Common myeloid progenitor, CD34-positive (primary cell): ENCODE measurements around the gene NANOS1. TPM values are rescaled to one million over a fixed set of nuclear protein-coding genes. Genes with fewer than 3 reads are reported as not detected.

Experiments
- CTCF ChIA-PET: fragments of 350-600 bp; sonication (Branson Sonifier 250); formaldehyde crosslinking; loops from one replicate; lab custom pipeline; 2021; ENCODE audit warnings: antibody characterized with exemption; lab: Charles Lee
- POLR2A ChIA-PET: fragments of 350-600 bp; sonication (Branson Sonifier 250); formaldehyde crosslinking; loops from one replicate; lab custom pipeline; 2021; ENCODE audit warnings: antibody characterized with exemption; lab: Charles Lee
- DNase-seq, 3 donors: peaks; one replicate each; pipeline versions ENCODE4 v3.0.0 to v3.0.0-alpha.2; 2013
- H3K27ac ChIP-seq, 2 experiments: 1 replicate in 1 of 2; 2 replicates in 1 of 2; pipeline ENCODE4 v1.7.0; 2013; ENCODE audit warnings: inconsistent platforms in 2 of 2, low read length in 2 of 2, mild to moderate bottlenecking in 2 of 2, low read depth in 1 of 2, moderate library complexity in 1 of 2; ENCODE audit not compliant: severe bottlenecking in 2 of 2, insufficient read depth in 1 of 2, poor library complexity in 1 of 2
- H3K27me3 ChIP-seq, 5 experiments: replicated peaks in 2 of 5; 1 replicate in 3 of 5; 2 replicates in 2 of 5; pipeline versions ENCODE4 v1.6.1 to v1.7.0; 2013; ENCODE audit warnings: low read length in 4 of 5, mild to moderate bottlenecking in 2 of 5, moderate library complexity in 2 of 5, inconsistent platforms in 1 of 5; ENCODE audit not compliant: insufficient read depth in 5 of 5, control insufficient read depth in 4 of 5
- H3K36me3 ChIP-seq, 4 experiments: 1 replicate in 2 of 4; 2 replicates in 2 of 4; pipeline versions ENCODE4 v1.6.1 to v1.7.0; 2013; ENCODE audit warnings: low read length in 3 of 4, control low read depth in 1 of 4, mild to moderate bottlenecking in 1 of 4; ENCODE audit not compliant: control insufficient read depth in 4 of 4, insufficient read depth in 4 of 4
- H3K4me1 ChIP-seq, 4 experiments: 1 replicate in 3 of 4; 2 replicates in 1 of 4; pipeline versions ENCODE4 v1.6.1 to v1.7.1; 2013; ENCODE audit warnings: low read length in 3 of 4, mild to moderate bottlenecking in 3 of 4, control low read depth in 1 of 4, inconsistent platforms in 1 of 4, moderate library complexity in 1 of 4; ENCODE audit not compliant: control insufficient read depth in 4 of 4, insufficient read depth in 4 of 4; ENCODE audit errors: control extremely low read depth in 1 of 4
- H3K4me3 ChIP-seq, 7 experiments: 1 replicate in 4 of 7; 2 replicates in 3 of 7; pipeline versions ENCODE4 v1.5.1 to v1.7.0; 2013; ENCODE audit warnings: mild to moderate bottlenecking in 7 of 7, low read length in 6 of 7, moderate library complexity in 6 of 7, inconsistent platforms in 2 of 7, low read depth in 2 of 7, control low read depth in 1 of 7; ENCODE audit not compliant: insufficient read depth in 4 of 7, control insufficient read depth in 1 of 7; ENCODE audit errors: extremely low read depth in 1 of 7
- H3K9me3 ChIP-seq, 5 experiments: 1 replicate in 4 of 5; 2 replicates in 1 of 5; pipeline versions ENCODE4 v1.6.1 to v1.7.1; 2013; ENCODE audit warnings: low read length in 4 of 5, mild to moderate bottlenecking in 2 of 5, inconsistent platforms in 1 of 5, low read depth in 1 of 5, moderate library complexity in 1 of 5; ENCODE audit not compliant: control insufficient read depth in 4 of 5, insufficient read depth in 2 of 5; ENCODE audit errors: control extremely low read depth in 1 of 5
- WGBS: methylation state at CpG from one replicate; pipeline ENCODE4 v1.1.5; 2013; ENCODE audit not compliant: insufficient coverage; 5-methylcytosine and 5-hydroxymethylcytosine counted together
- polyA plus RNA-seq: library from polyadenylated mRNA; unstranded; fragments of 120-200 nt; gene quantifications from one replicate; pipeline ENCODE4 v1.2.1, GENCODE V29; 2013

The NANOS1 gene, protein sequence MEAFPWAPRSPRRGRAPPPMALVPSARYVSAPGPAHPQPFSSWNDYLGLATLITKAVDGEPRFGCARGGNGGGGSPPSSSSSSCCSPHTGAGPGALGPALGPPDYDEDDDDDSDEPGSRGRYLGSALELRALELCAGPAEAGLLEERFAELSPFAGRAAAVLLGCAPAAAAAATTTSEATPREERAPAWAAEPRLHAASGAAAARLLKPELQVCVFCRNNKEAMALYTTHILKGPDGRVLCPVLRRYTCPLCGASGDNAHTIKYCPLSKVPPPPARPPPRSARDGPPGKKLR
- polyA plus RNA-seq: 0.20 TPM

- no peaks in the 10 kb centered on the region for H3K9me3 ChIP-seq
- ChIA-PET POLR2A (no interaction called here), CTCF (no interaction called here)
- under 1% methylated on average over 90 of the region's 136 CpGs for WGBS
- peak within 1 kb of the TSS; percentile 37 to 73 (median 57) for H3K4me3 ChIP-seq
- H3K27ac ChIP-seq: no peak within 1 kb of the TSS
- H3K27me3 ChIP-seq: peaks cover 0 to 6% (median 3%) of the 10 kb centered on the region in 5 experiments
- peaks cover 8 to 22% (median 19%) of the 10 kb centered on the region in 4 experiments for H3K4me1 ChIP-seq
- DNase-seq: peak; percentile 4 to 36 (median 22)
- H3K36me3 ChIP-seq: peaks cover 11 to 29% (median 21%) of the 10 kb centered on the region in 4 experiments
Measured at GRCh38 chr10:119029613-119030420, at the start of gene NANOS1. Gene NANOS1, plus strand, starts transcription at chr10:119029714. Its CDS starts 88 bp downstream, at chr10:119029802.

DNA sequence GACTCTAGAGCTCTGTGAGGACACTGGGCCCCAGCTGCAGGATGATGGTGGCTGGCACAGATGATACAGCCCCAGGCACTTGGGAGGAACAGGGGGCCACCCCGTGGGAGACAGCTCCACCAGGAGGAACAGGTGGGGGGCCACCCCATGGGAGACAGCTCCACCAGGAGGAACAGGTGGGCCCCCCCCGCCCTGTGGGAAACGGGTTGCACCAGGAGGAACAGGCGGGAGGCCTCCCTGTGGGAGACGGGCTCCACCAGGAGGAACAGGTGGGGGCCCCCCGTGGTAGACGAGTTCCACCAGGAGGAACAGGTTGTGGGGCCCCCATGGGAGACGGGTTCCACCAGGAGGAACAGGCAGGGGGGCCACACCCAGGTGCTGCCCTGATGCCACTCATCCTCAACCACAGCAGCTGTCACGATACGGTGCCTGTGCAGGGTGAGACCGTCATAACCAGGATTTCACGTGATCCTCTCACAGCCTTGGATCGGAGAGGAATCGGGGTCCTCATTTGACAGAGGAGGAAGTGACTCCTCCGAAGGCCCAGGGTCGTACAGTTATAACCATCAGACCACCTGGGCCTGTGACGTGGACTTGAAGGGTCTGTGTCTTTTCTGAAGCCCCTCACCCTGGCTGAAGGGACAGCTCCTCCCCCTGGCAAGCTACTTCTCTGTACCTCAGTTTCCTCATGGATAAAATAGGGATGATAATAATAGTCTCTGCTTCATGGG, 49.2 kb upstream of the NANOS1 start:
- Histone ChIP-seq H3K4me3 (no peak overlapping the region), H3K27me3 (no peaks in the 10 kb centered on the region), H3K9me3 (peaks cover 0 to 5% (median 0%) of the 10 kb centered on the region in 5 experiments), H3K4me1 (peaks cover 0 to 7% (median 0%) of the 10 kb centered on the region in 4 experiments), H3K36me3 (no peaks in the 10 kb centered on the region), H3K27ac (no peak overlapping the region)
- ChIA-PET POLR2A (no interaction called here), CTCF (no interaction called here)
- WGBS: 91% methylated on average over 13 of the region's 17 CpGs
- no peak for DNase-seq

- ChIA-PET POLR2A (no interaction called here), CTCF (no interaction called here)
- Histone ChIP-seq H3K27ac (no peak overlapping the region), H3K9me3 (peaks cover 0 to 7% (median 0%) of the 10 kb centered on the region in 5 experiments), H3K36me3 (no peaks in the 10 kb centered on the region), H3K27me3 (no peaks in the 10 kb centered on the region), H3K4me3 (no peak overlapping the region), H3K4me1 (peaks cover 0 to 7% (median 0%) of the 10 kb centered on the region in 4 experiments)
- 97% methylated on average over 6 of the region's 6 CpGs for WGBS
- DNase-seq: no peak
Measured at GRCh38 chr10:118980870-118981269, 48.6 kb upstream of the NANOS1 start.

- Histone ChIP-seq H3K4me1 (peaks cover 0 to 7% (median 0%) of the 10 kb centered on the region in 4 experiments), H3K4me3 (no peak overlapping the region), H3K36me3 (no peaks in the 10 kb centered on the region), H3K27ac (no peak overlapping the region), H3K9me3 (peaks cover 0 to 9% (median 0%) of the 10 kb centered on the region in 5 experiments), H3K27me3 (no peaks in the 10 kb centered on the region)
- 91% methylated on average over 10 of the region's 11 CpGs for WGBS
- no peak for DNase-seq
- CTCF ChIA-PET: no interaction called here
- POLR2A ChIA-PET: no interaction called here
Measured at GRCh38 chr10:118981946-118982345, 47.6 kb upstream of the NANOS1 start.

DNA sequence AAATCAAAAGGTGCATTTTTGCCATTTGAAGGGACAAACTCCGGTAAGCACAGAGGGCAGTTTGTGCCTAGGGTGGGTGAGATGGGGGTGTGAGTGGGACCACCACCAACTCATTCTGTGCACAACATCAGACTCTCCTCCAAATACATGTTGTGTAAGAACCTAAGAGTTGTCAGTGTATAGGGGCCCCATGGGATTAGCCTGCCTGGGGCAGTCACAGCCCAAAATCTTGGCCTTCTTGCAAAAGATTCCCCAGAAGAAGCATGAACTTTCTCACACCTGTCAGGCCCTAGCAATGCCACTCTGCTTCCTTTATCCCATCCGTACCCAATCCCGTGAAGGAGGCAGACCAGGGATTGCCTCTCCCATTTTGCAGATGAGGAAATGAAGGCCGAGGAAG, 47.1 kb upstream of the NANOS1 start:
- DNase-seq: no peak
- H3K4me1 ChIP-seq: peaks cover 0 to 7% (median 0%) of the 10 kb centered on the region in 4 experiments
- POLR2A ChIA-PET: no interaction called here
- H3K9me3 ChIP-seq: peaks cover 0 to 9% (median 0%) of the 10 kb centered on the region in 5 experiments
- 90% methylated on average over 2 of the region's 4 CpGs for whole genome bisulfite sequencing
- H3K27me3 ChIP-seq: no peaks in the 10 kb centered on the region
- H3K4me3 ChIP-seq: no peak overlapping the region
- CTCF ChIA-PET: no interaction called here
- no peaks in the 10 kb centered on the region for H3K36me3 ChIP-seq
- H3K27ac ChIP-seq: no peak overlapping the region

DNA sequence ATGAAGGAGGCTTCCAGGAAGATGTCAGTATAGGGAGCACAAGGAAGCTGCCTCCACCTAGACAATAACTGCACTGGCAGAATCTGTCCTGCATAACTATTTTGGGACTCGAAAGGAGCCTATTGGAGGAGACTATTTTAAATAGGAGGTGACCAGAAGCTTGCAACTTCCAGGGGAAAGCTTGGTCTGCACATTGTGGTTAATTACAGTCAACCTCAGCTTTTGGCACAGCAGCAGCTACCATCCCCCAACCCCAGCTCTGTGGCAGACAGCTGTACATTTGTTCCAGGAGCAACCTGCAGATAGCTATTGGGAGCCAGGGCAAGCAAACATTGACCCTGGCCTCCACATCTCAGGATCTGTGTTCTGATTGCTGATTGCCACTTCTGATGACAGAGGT, 46.3 kb upstream of the NANOS1 start:
- no CpG with 5 or more reads among the region's 1 CpG for WGBS
- Histone ChIP-seq H3K27ac (no peak overlapping the region), H3K9me3 (peaks cover 0 to 9% (median 0%) of the 10 kb centered on the region in 5 experiments), H3K27me3 (no peaks in the 10 kb centered on the region), H3K4me1 (peaks cover 0 to 7% (median 0%) of the 10 kb centered on the region in 4 experiments), H3K36me3 (no peaks in the 10 kb centered on the region), H3K4me3 (no peak overlapping the region)
- ChIA-PET CTCF (interaction anchor here (0.7 kb wide), 1 partner anchor 10 kb away, joined by 3 read pairs; no protein-coding TSS in a partner anchor), POLR2A (no interaction called here)
- DNase-seq: peak in 2 of 3 donors; percentile 31 to 49
